GM19455 (cell line): Measurements from ENCODE around the gene FLII.
"Not testable (repeated sequence)": the region's sequence is repeated elsewhere in the genome, so short reads cannot be mapped to it uniquely, and the experiment has no call there.

Experiments
- ATAC-seq: cut with Tn5 transposase; IDR thresholded peaks from one replicate; pipeline ENCODE4 v1.9.1; 2021; ENCODE audit not compliant: unreplicated experiment

FLII gene

DNA sequence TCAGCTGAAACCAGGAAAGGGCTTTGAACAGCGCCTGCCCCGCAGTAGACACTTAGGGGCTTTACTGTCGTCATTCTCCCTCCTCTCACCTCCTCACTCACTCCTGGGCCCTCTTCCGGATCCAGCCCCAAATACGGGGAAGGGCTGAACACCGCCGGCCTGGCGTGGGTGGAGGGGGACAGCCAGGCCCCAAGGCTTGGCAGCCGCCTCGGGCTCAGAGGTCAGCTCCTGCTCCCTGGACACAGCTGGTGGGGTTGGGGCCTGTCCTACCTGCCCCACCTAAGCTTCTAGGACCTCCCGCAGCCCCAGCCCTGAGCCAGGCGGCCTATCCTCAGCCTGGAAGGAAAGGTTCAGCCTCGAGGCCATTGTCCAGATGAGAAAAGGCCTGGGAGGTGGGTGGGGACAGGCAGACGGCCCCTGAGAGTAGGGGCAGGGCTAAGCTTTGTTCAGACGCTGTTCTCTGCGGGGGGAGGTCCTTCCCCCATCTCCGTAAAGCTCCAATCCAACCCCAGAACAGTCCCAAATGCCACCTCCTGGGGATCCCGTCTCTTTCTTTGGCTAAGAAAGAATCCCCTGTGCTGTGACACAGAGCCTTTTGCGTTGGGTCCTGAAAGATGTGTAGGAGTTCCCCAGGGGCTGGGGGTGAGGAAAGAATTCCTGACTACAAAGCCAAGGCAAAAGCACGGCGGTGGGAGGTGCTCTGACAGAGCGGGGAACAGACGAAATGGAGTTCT, 34.0 kb downstream of the FLII start:
- no peak for ATAC-seq

DNA sequence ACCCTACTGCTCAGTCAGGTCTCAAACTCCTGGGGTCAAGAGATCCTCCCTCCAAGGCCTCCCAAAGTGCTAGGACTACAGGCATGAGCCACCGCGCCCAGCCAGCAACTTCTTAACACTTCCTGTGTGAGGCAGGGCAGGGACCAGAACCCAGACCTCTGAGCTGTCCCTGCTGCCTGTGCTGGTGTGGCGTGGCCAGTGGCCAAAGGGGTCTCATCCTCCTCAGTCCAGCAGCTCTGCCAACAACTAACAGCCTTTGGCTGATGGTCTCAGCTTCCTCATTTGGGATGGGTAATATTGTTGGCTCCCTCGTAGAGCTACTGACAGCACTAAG, 34.5 kb downstream of the FLII start:
- no peak for ATAC-seq

DNA sequence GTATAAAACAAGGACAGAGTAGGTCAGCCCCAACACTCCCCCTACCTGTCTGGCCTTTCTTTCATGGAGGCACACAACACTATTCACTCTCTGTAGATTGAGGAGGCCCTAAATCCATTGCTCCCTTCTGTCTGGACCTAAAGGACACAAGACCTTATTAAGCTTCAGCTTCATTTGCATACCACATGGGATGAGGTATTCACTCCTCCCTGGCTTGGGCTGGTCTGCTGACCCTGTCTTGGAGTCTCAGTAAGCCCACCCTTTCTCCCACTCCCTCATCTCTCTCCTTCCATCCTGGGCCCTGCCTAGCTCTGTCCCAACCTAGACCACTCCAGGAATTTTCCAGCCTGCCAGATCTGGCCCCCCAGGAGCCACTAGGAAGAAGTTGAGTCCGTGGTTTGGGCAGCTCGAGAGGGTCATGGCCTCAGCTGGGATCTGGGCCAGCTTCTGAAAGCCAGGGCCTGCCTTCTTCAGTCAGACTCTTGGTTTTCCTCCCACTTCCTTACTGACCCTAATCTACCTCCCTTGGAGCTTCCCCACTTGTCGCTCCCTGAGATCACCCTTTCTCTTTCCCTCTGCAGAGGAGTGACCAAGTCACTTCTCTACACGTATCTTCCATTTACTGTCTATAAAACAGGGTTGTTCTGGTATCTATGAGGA, 39.7 kb downstream of the FLII start:
- no peak for ATAC-seq

GRCh38 chr17:18217412-18218015, 41.0 kb downstream of the FLII start:
- no peak for ATAC-seq

DNA sequence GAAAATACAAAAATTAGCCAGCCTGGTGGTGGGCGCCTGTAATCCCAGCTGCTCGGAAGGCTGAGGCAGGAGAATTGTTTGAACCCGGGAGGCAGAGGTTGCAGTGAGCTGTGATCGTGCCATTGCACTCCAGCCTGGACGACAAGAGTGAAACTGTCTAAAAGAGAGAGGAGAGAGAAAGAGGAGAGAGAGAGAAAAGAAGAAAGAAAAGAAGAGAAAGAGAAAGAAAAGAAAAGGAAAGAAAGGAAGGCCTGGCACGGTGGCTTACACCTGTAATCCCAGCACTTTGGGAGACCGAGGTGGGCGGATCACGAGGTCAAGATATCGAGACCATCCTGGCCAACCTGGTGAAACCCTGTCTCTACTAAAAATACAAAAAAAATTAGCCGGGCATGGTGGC, 41.6 kb downstream of the FLII start:
- not testable (repeated sequence) for ATAC-seq

DNA sequence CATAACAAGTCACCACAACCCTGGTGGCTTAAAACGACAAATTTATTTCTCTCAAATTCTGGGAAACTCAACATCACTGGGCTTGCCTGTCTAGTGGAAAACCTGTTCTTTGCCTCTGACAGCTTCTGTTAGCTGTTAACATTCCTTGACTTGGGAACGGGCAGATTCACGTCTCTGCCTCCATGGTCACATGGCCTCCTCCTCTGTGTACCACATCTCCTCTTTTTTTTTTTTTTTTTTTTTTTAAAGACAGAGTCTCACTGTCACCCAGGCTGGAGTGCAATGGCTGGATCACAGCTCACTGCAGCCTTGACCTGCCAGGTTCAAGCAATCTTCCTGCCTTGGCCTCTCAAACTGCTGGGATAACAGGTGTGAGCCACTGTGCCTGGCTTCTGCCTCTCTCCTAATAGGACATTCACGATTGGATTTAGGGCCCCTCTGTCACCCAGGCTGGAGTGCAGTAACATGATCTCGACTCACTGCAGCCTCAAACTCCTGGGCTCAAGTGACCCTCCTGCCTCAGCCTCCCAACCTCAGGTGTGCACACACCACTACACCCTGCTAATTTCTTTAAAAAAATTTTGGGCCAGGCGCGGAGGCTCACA, 44.8 kb downstream of the FLII start:
- no peak for ATAC-seq

DNA sequence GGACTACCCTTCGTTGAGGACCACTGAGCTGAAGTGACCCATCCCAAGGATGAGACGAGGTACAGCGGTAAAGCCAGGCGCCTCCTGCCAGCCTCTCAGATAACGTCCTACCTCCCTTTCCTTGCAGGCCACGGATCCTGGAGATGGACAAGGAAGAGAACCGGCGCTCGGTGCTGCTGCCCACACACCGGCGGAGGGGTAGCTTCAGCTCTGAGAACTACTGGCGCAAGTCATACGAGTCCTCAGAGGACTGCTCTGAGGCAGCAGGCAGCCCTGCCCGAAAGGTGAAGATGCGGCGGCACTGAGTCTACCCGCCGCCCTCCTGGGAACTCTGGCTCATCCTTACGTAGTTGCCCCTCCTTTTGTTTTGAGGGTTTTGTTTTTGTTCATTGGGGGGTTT, 50.4 kb downstream of the FLII start:
- no peak for ATAC-seq

DNA sequence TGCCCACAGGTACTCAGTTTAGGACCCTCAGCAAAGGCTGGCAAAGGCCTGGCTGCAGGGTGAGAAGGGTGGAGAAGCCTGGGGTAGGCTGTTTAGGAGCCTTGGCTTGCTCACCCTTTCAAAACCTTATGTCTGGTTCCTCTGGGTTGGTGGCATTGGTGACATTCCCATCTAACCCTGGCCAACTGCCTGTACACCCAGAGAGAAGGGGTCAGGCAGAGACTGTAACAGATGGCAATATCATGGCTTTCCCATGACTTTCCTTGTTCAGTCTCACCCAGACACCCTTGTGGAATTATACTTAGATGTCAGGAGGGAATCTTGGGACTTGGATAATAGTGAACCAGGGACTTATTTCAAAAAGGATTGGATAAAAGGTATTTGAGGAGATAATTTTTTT, 51.6 kb downstream of the FLII start:
- no peak for ATAC-seq

- ATAC-seq = no peak
These were observed 52.7 kb downstream of the FLII start for GRCh38 chr17:18205861-18206260.

DNA sequence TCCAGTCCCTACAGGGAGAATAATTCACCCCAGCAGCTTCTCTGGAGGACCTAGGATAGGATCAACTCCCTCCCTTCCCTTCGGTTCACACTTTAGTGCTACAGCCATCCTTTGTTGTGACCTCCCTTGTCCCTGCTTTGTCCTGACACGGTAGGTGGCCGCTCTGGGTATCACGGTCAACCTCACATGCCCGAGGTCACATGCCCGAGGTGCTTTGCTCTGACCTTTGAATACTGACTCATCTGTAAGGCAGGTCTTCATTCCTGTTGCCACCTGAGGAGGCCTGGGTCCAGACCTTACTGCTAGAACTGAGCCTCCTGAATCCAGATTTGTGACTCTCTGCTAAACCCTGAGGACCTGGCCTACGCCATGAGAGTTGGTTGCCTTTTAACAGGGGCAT, 55.2 kb downstream of the FLII start:
- no peak for ATAC-seq

- ATAC-seq = no peak
These were observed 57.4 kb downstream of the FLII start for GRCh38 chr17:18201108-18201507.

DNA sequence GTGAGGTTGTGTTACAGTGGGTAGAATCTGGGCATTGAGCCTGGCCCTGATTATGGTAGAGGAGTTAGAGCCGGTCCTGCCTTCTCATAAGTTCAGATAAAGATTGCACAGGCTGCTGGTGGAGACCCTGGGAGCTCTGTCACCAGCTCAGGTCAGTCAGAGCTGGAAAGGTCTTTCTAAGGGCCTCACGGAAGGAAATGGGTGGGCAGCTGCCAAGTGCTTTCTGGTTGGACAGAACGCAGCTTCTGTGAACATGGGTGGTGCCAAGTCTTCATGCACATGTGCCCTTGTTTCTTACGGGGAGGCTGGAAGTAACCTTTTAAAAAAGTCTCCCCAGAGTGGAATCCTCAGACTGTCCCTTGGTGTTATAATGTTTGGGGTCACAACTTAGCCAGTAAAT, 60.0 kb downstream of the FLII start:
- ATAC-seq = no peak

- ATAC-seq = no peak
These were observed 60.9 kb downstream of the FLII start for GRCh38 chr17:18197535-18198194.

GRCh38 chr17:18195246-18195645, 63.3 kb downstream of the FLII start:
- ATAC-seq = no peak
